Memory B cell (primary cell): ENCODE data around the gene AHDC1.
"Not testable (repeated sequence)": the region's sequence is repeated elsewhere in the genome, so short reads cannot be mapped to it uniquely, and the experiment has no call there.

Experiments used
- ATAC-seq: fragments of 150-1000 bp; cut with Tn5 transposase; 2 replicates; pipeline ENCODE4 v1.10.0; 2021; ENCODE audit warnings: low read depth, mild to moderate bottlenecking, moderate library complexity
- DNase-seq, 2 donors: peaks; one replicate each; pipeline ENCODE4 v3.0.0; 2022; ENCODE audit warnings: low spot score in 2 of 2
- H3K27ac Mint-ChIP-seq: one replicate; pipeline ENCODE4 v1.8.0; 2022; ENCODE audit warnings: mild to moderate bottlenecking, moderate library complexity, mixed read lengths
- H3K27me3 Mint-ChIP-seq: one replicate; pipeline ENCODE4 v1.8.0; 2022; ENCODE audit warnings: mixed read lengths
- H3K36me3 Mint-ChIP-seq: one replicate; pipeline ENCODE4 v1.8.0; 2022; ENCODE audit warnings: mild to moderate bottlenecking, mixed read lengths
- H3K4me1 Mint-ChIP-seq: one replicate; pipeline ENCODE4 v1.8.0; 2022; ENCODE audit warnings: mixed read lengths
- H3K4me3 Mint-ChIP-seq: one replicate; pipeline ENCODE4 v1.8.0; 2022; ENCODE audit warnings: mild to moderate bottlenecking, moderate library complexity, mixed read lengths
- H3K9me3 Mint-ChIP-seq: one replicate; pipeline ENCODE4 v1.8.0; 2022; ENCODE audit warnings: mixed read lengths

AHDC1 gene

DNA sequence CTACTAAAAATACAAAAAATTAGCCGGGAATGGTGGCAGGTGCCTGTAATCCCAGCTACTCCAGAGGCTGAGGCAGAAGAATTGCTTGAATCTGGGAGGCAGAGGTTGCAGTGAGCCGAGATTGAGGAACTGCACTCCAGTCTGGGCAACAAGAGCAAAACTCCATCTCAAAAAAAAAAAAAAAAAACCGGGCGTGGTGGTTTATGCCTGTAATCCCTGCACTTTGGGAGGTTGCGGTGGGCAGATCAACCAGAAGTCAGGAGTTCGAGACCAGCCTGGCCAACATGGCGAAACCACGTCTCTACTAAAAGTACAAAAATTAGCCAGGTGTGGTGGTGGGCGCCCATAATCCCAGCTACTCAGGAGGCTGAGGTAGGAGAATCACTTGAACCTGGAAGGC lies 36.6 kb upstream of the AHDC1 start:
- peaks cover 19% of the 10 kb centered on the region for H3K4me1 Mint-ChIP-seq
- not testable (repeated sequence) for H3K4me3 Mint-ChIP-seq, DNase-seq, H3K9me3 Mint-ChIP-seq, H3K27me3 Mint-ChIP-seq, ATAC-seq, H3K36me3 Mint-ChIP-seq, H3K27ac Mint-ChIP-seq

DNA sequence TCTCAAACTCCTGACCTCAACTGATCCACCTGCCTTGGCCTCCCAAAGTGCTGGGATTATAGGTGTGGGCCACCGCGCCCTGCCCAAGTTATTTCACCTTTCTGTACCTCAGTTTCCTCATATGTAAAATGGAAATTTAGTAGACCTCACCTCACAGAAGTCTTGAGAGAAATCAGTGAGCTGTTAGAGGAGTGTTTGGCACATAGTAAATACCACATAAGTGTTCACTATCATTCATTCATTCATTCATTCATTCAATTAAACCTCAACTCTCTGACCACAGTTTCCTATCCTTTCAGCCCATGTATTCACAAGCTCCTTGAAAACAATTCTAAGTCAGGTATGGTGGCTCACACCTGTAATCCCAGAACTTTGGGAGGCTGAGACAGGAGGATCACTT lies 34.9 kb upstream of the AHDC1 start:
- Mint-ChIP-seq H3K27ac (no peak overlapping the region), H3K4me1 (peaks cover 26% of the 10 kb centered on the region), H3K27me3 (no peaks in the 10 kb centered on the region)

DNA sequence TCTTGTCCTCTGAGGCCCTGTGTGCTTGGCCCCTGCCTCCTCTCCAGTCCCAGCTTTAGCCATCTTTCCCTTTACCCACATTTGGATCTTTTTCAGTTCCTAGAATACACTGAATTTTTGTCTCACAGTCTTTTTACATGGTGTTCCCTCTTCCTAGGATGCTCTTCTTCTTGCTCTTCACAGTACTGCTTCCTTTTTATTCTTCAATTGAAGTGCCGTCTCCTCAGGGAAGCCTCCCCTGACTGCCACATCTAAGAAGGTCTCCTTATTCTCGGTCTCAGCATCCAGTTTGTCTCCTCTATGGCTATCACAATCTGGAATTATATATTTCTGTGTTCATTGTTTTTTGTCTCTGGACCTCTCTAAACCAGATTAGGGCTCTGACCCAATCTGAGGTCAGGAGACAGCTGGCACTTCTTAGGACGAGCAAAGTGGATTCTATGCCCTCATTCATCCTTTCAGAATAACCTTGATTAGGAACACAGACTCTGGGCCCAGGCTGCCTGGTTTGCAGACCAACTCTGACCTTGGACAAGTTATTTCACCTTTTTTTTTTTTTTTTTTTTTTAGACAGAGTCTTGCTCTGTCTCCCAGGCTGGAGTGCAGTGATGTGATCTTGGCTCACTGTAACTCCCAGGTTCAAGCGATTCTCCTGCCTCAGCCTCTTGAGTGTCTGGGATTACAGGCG lies 34.2 kb upstream of the AHDC1 start:
- ATAC-seq (no peak), DNase-seq (no peak)
- Mint-ChIP-seq H3K4me1 (peaks cover 28% of the 10 kb centered on the region), H3K4me3 (no peak overlapping the region), H3K36me3 (no peaks in the 10 kb centered on the region), H3K27me3 (no peaks in the 10 kb centered on the region), H3K9me3 (no peaks in the 10 kb centered on the region), H3K27ac (no peak overlapping the region)

More for the DNA sequence above, 34.9 kb upstream of the AHDC1 start:
- Mint-ChIP-seq H3K9me3 (no peaks in the 10 kb centered on the region), H3K4me3 (no peak overlapping the region), H3K36me3 (no peaks in the 10 kb centered on the region)
- no peak for DNase-seq
- ATAC-seq: no peak

DNA sequence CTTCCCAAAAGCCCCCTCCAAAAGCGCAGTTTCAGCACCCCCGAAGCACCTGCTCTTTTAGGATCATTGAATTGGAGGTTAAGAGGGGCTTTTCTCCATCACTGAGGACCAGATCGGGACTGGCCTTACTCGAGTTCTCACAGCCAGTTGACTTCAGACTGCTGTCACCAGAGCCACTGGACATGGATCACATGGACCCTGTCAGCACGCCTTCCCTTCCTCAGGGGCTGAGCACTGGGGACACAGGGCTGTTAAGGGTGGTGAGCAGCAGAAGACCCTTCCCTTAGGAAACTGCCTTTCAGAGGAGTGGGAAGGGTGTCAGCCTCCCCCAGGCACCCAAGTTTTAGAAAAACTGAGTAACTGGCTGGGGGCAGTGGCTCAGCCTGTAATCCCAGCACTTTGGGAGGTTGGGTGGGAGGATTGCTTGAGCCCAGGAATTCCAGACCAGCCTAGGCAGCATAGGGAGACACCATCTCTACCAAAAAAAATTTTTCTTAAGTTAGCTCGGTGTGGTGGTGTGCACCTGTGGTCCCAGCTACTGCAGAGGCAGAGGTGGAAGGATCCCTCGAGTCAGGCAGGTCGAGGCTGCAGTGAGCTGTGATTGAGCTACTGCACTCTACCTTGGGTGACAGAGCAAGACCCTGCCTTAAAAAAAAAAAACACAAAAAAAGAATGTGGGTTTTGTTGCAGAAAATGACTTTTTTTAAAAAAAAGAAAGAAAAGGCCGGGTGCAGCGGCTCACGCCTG lies 31.6 kb upstream of the AHDC1 start:
- peak overlapping the region; percentile 76 for H3K4me3 Mint-ChIP-seq

DNA sequence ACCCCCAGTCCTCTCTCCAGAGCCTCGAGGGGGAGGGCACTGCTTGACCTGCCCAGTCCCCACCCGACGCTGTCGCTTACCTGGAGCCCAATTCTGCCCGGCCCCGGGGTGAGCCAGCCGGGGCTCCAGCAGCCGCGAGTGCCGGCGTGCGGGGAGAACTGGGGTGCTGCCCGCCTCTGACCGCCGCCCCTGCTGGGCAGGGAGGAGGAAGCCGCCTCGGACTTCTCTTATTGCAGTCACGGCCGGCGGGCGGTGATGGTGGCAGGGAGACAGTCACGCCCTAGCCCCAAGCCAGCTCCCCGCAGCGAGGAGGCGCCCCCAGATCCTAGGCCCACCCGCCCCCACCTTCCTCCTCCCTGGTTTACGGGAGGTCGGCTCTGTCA lies 31.0 kb upstream of the AHDC1 start, which contains the start of gene FGR:
Gene FGR (minus strand): TSS at position 201 of the 383 bp plus-strand sequence. CDS start 11,269 bp downstream, outside the sequence.
- Mint-ChIP-seq H3K36me3 (no peaks in the 10 kb centered on the region), H3K27ac (peak within 1 kb of the TSS; percentile 97), H3K4me1 (peaks cover 55% of the 10 kb centered on the region), H3K27me3 (no peaks in the 10 kb centered on the region), H3K4me3 (peak within 1 kb of the TSS; percentile 91), H3K9me3 (no peaks in the 10 kb centered on the region)
- DNase-seq (no peak), ATAC-seq (no peak)

More for the DNA sequence above, 31.6 kb upstream of the AHDC1 start:
- Mint-ChIP-seq H3K27me3 (no peaks in the 10 kb centered on the region), H3K36me3 (no peaks in the 10 kb centered on the region), H3K9me3 (no peaks in the 10 kb centered on the region), H3K27ac (peak overlapping the region; percentile 97), H3K4me1 (peaks cover 52% of the 10 kb centered on the region)
- no peak for DNase-seq
- ATAC-seq: no peak

DNA sequence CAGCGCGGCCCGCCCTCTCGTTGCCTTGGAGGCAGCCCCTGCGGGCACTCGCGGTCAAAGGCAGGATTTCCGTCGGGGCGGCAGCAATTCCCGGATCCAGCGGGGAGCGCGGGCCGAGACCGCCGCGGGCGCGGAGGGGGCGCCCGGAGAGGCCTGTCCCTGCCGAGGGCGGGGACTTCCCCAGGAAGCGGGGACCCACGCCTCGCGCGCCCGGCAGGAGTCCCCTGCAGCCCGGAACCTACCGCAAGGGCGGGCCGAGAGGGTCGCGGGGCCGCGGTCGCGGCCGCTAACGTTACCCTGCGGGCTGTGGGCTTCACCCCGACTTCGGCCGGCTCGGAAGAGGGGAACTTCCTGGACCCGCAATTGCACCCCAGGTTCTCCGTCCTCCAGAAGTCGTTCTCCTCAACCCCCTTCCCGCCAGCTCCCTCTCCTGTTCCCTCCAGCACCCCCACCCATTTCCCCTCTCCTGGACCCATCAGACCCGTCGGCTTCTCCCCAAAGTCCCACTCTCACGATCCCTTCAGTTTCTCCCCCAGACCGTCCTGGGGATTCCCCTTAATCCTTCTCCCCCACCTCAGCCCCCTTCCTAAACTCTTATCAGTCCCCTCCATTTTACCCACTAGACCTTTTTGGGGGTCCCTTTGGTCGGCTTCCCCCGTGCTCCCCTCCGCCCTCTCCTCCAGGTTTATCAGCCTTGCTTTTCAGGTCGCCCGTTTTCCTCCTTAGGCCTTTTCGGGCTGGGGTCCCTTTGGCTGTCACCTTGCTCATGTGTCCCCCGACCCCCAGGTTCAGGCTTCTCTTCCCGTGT lies 30.4 kb upstream of the AHDC1 start:
- H3K27ac Mint-ChIP-seq: peak overlapping the region; percentile 97
- H3K9me3 Mint-ChIP-seq: no peaks in the 10 kb centered on the region
- ATAC-seq: peak; percentile 17
- DNase-seq: no peak
- H3K27me3 Mint-ChIP-seq: no peaks in the 10 kb centered on the region
- H3K36me3 Mint-ChIP-seq: no peaks in the 10 kb centered on the region
- peaks cover 55% of the 10 kb centered on the region for H3K4me1 Mint-ChIP-seq
- peak overlapping the region; percentile 91 for H3K4me3 Mint-ChIP-seq

DNA sequence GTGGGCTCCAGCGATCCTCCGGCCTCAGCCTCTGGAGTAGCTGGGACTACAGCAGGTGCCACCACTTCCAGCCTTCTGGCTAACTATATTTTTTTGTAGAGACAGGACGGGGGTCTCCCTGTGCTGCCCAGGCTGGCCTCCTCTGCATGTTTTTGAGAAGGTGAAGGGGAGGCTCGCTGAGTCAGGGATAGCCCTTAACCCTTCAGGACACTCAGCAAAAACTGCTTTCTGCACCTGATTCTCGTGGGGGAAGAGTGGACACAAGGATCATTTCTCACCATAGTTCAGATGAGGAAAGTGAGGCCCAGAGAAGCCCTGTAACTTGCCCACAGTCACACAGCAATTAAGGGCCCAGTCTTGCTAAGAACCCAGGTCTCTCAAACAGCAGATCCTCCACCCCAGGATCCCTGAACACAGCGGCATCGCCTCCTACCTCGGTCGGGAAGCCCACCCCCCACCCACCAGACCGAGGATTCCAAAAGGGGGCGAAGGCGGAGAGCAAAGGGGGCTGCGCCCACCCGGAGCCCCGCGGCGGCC lies 29.8 kb upstream of the AHDC1 start:
- Mint-ChIP-seq H3K9me3 (no peaks in the 10 kb centered on the region), H3K36me3 (no peaks in the 10 kb centered on the region), H3K4me3 (peak overlapping the region; percentile 71), H3K27ac (peak overlapping the region; percentile 88), H3K27me3 (no peaks in the 10 kb centered on the region), H3K4me1 (peaks cover 62% of the 10 kb centered on the region)
- DNase-seq (no peak), ATAC-seq (no peak)

DNA sequence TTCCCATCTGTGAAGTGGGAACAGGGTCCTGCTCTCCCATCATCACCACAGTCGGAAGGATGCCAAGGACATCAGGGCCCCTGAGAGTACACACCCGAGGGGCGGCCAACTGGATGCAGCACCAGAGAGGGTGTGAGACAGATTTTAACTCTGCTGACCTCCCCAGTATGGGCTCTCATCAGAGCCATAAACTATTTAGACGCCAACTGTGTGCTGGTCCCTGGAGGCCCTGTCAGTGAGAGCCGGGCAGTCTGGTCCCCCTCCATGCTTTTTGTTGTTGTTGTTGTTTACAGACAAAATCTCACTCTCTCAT lies 29.3 kb upstream of the AHDC1 start:
- Mint-ChIP-seq H3K4me1 (peaks cover 65% of the 10 kb centered on the region), H3K27me3 (no peaks in the 10 kb centered on the region), H3K27ac (peak overlapping the region; percentile 88), H3K9me3 (no peaks in the 10 kb centered on the region), H3K4me3 (peak overlapping the region; percentile 71), H3K36me3 (no peaks in the 10 kb centered on the region)
- DNase-seq (no peak), ATAC-seq (no peak)

DNA sequence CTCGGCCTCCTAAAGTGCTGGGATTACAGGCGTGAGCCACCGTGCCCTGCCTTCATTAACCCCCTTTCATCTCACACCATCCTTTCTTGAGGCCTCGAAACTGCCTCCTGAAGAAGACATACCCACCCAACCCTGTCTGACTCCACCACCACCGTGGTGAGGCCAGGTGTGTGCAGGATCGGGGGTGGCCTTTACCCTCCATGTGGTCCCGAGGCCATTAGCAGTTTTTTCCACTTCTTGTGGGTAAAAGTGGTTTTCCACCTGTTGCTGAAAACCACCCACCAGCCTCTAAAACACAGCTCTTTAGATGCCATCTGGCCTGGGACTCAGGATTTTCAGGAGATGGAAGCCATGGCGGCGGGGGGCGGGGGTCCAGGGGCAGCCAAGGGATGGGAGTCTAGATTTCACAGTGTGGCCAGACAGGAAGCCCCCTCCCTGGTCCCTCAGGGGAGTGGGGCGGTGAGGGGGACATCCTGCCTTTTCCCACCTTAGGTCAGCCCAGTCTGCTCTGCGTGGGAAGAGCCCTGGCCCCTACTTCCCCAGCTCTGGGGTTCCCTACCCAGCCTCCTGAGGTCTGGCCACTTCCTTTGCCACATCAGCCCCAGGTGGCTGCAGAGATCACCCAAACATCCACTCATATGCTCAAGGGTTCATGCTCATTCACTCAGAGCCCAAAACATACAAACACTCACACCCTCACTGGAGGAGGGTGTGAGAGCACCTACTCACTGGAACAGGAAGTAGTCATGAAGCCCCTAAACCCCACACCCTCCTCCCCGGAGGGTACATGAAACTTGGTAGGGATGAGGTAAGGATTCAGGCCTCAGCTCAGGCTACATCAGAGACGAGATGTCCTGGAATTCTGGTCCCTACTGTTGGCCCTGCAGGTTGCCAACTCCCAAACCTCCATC lies 28.7 kb upstream of the AHDC1 start:
- peak overlapping the region; percentile 88 for H3K27ac Mint-ChIP-seq
- no peaks in the 10 kb centered on the region for H3K9me3 Mint-ChIP-seq
- peak overlapping the region; percentile 73 for H3K4me3 Mint-ChIP-seq
- no peak for DNase-seq
- H3K4me1 Mint-ChIP-seq: peaks cover 62% of the 10 kb centered on the region
- H3K27me3 Mint-ChIP-seq: no peaks in the 10 kb centered on the region
- ATAC-seq: peak; percentile 22
- H3K36me3 Mint-ChIP-seq: no peaks in the 10 kb centered on the region

DNA sequence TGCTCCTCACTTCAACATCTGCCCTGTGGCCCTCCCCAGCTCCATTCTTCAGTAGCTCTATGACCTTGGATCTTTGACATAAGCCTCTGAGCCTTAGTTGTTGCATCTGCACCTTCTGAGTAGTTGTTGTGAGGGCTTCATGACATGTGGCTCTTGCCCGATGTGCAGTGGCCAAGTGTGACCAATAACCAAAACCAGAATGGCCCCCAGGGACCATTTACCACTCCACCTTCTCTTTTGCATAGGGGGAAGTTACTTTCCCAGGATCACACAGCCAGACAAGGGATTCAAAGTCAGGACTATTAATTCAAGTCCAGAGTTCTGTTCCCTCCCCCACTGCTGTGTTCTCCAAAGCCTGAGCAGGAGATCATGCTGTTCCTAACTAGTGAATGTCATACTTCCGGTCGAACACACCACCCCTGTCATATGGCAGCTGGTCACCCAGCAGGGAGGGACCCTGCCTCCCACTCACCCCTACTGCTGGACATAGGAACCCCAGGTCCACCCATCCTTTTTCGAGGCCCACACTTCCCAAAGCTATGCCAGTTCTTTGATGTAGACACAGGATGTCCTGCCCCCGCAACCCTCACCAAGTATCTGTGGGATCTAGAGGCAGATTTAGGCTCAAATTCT lies 27.0 kb upstream of the AHDC1 start:
- no peaks in the 10 kb centered on the region for H3K9me3 Mint-ChIP-seq
- DNase-seq (no peak), ATAC-seq (no peak)
- peak overlapping the region; percentile 73 for H3K4me3 Mint-ChIP-seq
- H3K36me3 Mint-ChIP-seq: no peaks in the 10 kb centered on the region
- H3K4me1 Mint-ChIP-seq: peaks cover 61% of the 10 kb centered on the region
- H3K27me3 Mint-ChIP-seq: no peaks in the 10 kb centered on the region
- peak overlapping the region; percentile 88 for H3K27ac Mint-ChIP-seq

DNA sequence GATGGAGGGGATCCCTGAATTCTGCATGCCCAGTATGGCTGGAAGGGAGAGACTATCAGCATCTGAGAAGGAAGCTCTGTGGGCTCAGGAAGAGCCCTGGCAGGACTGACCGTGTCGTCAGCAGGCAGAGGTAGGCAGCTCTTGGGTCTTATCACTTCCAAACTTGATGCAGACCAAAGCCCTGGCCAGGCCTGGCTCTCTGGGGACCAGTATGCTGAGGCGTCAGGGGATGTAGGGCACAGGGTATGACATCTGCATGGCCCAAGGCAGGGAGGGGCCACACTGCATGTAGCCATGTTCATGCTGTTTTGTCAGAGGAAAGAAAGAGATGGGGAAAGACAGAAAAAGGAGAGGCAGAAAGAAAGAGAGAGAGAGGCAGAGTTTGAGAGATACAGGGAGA lies 24.8 kb upstream of the AHDC1 start:
- DNase-seq (no peak), ATAC-seq (no peak)
- H3K36me3 Mint-ChIP-seq: no peaks in the 10 kb centered on the region
- H3K27ac Mint-ChIP-seq: peak overlapping the region; percentile 2
- no peaks in the 10 kb centered on the region for H3K9me3 Mint-ChIP-seq
- H3K4me1 Mint-ChIP-seq: peaks cover 54% of the 10 kb centered on the region
- H3K4me3 Mint-ChIP-seq: peak overlapping the region; percentile 1
- H3K27me3 Mint-ChIP-seq: no peaks in the 10 kb centered on the region

DNA sequence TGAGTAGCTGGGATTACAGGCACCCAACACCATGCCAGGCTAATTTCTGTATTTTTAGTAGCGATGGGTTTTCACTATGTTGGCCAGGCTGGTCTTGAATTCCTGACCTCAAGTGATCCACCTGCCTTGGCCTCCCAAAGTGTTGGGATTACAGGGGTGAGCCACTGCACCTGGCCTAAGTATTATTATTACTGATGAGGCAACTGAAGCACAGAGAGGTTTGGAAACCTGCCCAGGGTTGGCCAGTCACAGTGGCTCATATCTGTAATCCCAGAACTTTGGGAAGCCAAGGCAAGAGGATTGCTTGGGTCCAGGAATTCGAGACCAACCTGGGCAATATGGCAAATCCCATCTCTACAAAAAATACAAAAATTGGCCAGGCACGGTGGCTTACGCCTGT lies 23.8 kb upstream of the AHDC1 start:
- not testable (repeated sequence) for DNase-seq, H3K4me3 Mint-ChIP-seq, H3K36me3 Mint-ChIP-seq, H3K27me3 Mint-ChIP-seq, H3K9me3 Mint-ChIP-seq, ATAC-seq, H3K27ac Mint-ChIP-seq
- peaks cover 44% of the 10 kb centered on the region for H3K4me1 Mint-ChIP-seq

DNA sequence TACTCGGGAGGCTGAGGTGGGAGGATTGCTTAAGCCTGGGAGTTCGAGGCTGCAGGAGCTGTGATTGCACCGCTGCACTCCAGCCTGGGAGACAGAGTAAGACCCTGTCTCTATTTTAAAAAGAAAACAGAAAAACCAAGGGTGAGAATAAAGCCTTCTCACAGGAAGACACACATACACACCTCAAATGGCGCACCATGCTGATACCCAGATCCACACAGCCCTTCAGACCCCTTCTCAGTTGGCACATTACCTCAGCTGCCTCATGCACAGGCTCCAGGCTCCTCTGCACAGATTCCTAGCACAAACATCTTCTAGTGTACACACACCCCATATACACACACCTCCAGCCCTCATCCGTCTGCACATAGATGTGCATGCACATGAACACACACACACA lies 23.1 kb upstream of the AHDC1 start:
- Mint-ChIP-seq H3K27me3 (no peaks in the 10 kb centered on the region), H3K4me1 (peaks cover 41% of the 10 kb centered on the region), H3K9me3 (no peaks in the 10 kb centered on the region), H3K36me3 (peaks cover 1% of the 10 kb centered on the region), H3K27ac (no peak overlapping the region), H3K4me3 (no peak overlapping the region)
- no peak for ATAC-seq
- DNase-seq: no peak
